GM19025 (cell line): Measurements from ENCODE around the gene NPC2.

Source experiments
- ATAC-seq: cut with Tn5 transposase; IDR thresholded peaks from one replicate; pipeline ENCODE4 v1.9.1; 2021; ENCODE audit warnings: mild to moderate bottlenecking, low read depth, moderate library complexity; ENCODE audit not compliant: unreplicated experiment

The NPC2 gene

DNA sequence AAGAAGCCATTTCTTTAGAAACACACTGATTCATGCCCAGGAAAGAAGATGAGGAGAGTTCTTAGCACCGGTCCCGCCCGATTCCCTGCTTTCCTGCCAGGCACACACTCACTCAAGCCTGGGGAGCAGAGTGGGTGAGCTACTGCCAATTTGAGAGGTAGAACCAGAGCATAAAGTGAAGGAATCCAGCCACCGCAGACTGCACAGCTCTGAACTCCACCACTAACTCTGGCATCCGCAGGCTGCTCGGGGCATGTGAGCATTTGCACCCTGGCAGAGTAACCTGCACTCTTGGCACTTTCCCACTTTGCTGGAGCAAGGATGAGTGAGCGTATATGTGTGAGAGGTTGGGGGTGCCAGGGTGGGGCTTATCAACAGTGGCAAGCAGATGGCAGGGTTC is 63.1 kb downstream of the NPC2 start:
- no peak for ATAC-seq
